HG03521 (cell line): ENCODE data around the gene TRAF1.

Experiments
- ATAC-seq: cut with Tn5 transposase; IDR thresholded peaks from one replicate; pipeline ENCODE4 v1.9.1; 2021; ENCODE audit warnings: mild to moderate bottlenecking, moderate library complexity; ENCODE audit not compliant: unreplicated experiment

The TRAF1 gene

GRCh38 chr9:120872791-120873502 is 53.6 kb downstream of the TRAF1 start:
- ATAC-seq: no peak

- no peak for ATAC-seq
These were observed 56.4 kb downstream of the TRAF1 start for GRCh38 chr9:120870206-120870605.

- ATAC-seq: no peak
These were observed 56.9 kb downstream of the TRAF1 start for GRCh38 chr9:120869726-120870125.

GRCh38 chr9:120869360-120869687 is 57.3 kb downstream of the TRAF1 start:
- no peak for ATAC-seq

GRCh38 chr9:120868676-120869359 is 57.8 kb downstream of the TRAF1 start:
- peak; percentile 93 for ATAC-seq

GRCh38 chr9:120868339-120868675 is 58.3 kb downstream of the TRAF1 start:
- no peak for ATAC-seq

- ATAC-seq: no peak
These were observed 58.8 kb downstream of the TRAF1 start for GRCh38 chr9:120867676-120868338.

- no peak for ATAC-seq
These were observed 59.9 kb downstream of the TRAF1 start for GRCh38 chr9:120866651-120867050.

GRCh38 chr9:120865809-120866208 is 60.8 kb downstream of the TRAF1 start:
- ATAC-seq: no peak

GRCh38 chr9:120865176-120865575 is 61.4 kb downstream of the TRAF1 start:
- no peak for ATAC-seq

- ATAC-seq: no peak
These were observed 61.9 kb downstream of the TRAF1 start for GRCh38 chr9:120864719-120865118.

GRCh38 chr9:120863833-120864232 is 62.8 kb downstream of the TRAF1 start:
- no peak for ATAC-seq

- ATAC-seq: no peak
These were observed 64.1 kb downstream of the TRAF1 start for GRCh38 chr9:120862452-120862851.

GRCh38 chr9:120861935-120862334 is 64.7 kb downstream of the TRAF1 start:
- no peak for ATAC-seq

GRCh38 chr9:120860083-120860482 is 66.5 kb downstream of the TRAF1 start:
- no peak for ATAC-seq

GRCh38 chr9:120859361-120859760 is 67.2 kb downstream of the TRAF1 start:
- ATAC-seq: no peak

GRCh38 chr9:120857902-120858301 is 68.7 kb downstream of the TRAF1 start:
- ATAC-seq: no peak

GRCh38 chr9:120857481-120857880 is 69.1 kb downstream of the TRAF1 start:
- no peak for ATAC-seq

GRCh38 chr9:120856700-120857099 is 69.9 kb downstream of the TRAF1 start:
- no peak for ATAC-seq

- ATAC-seq: no peak
These were observed 70.5 kb downstream of the TRAF1 start for GRCh38 chr9:120855827-120856670.

GRCh38 chr9:120854596-120855327 is 71.8 kb downstream of the TRAF1 start:
- no peak for ATAC-seq
